NCI-H2081 treated with DMSO at 0.1 percent for 48 hours (cell line): ENCODE measurements around the gene MEPE.

ENCODE experiments used
- DNase-seq: peaks from one replicate; lab custom pipeline; 2025; lab: John Stamatoyannopoulos, UW

Gene MEPE

GRCh38 chr4:87832669-87833068 lies at the start of gene MEPE:
MEPE (plus strand) TSS chr4:87832969; CDS start chr4:87834715, 1,746 bp downstream.
- no peak for DNase-seq

- DNase-seq = no peak
Measured at GRCh38 chr4:87783781-87784180, 49.0 kb upstream of the MEPE start.

- DNase-seq = no peak
Measured at GRCh38 chr4:87785731-87786509, 46.8 kb upstream of the MEPE start.

GRCh38 chr4:87799301-87800113 lies 33.3 kb upstream of the MEPE start, which contains the start of gene IBSP:
IBSP (plus strand) TSS chr4:87799554; CDS start chr4:87802362, 2,808 bp downstream.
- no peak for DNase-seq

- DNase-seq = no peak
Measured at GRCh38 chr4:87802858-87803257, 29.9 kb upstream of the MEPE start.

GRCh38 chr4:87803421-87803820 lies 29.3 kb upstream of the MEPE start:
- DNase-seq = no peak

- no peak for DNase-seq
Measured at GRCh38 chr4:87804871-87805270, 27.9 kb upstream of the MEPE start.

GRCh38 chr4:87805971-87806370 lies 26.8 kb upstream of the MEPE start:
- no peak for DNase-seq

- DNase-seq = no peak
Measured at GRCh38 chr4:87806520-87806919, 26.2 kb upstream of the MEPE start.

GRCh38 chr4:87807402-87807801 lies 25.4 kb upstream of the MEPE start:
- DNase-seq = no peak

GRCh38 chr4:87811977-87812376 lies 20.8 kb upstream of the MEPE start:
- no peak for DNase-seq

GRCh38 chr4:87819281-87819919 lies 13.4 kb upstream of the MEPE start:
- no peak for DNase-seq

GRCh38 chr4:87823200-87823599 lies 9.6 kb upstream of the MEPE start:
- DNase-seq = no peak

- no peak for DNase-seq
Measured at GRCh38 chr4:87823724-87824123, 9.0 kb upstream of the MEPE start.

GRCh38 chr4:87824352-87824751 lies 8.4 kb upstream of the MEPE start:
- DNase-seq = no peak

- DNase-seq = no peak
Measured at GRCh38 chr4:87834401-87834800, 1.6 kb downstream of the MEPE start.

- no peak for DNase-seq
Measured at GRCh38 chr4:87835197-87835596, 2.4 kb downstream of the MEPE start.

GRCh38 chr4:87835743-87836142 lies 3.0 kb downstream of the MEPE start:
- no peak for DNase-seq

GRCh38 chr4:87838205-87838604 lies 5.4 kb downstream of the MEPE start:
- DNase-seq = no peak

- no peak for DNase-seq
Measured at GRCh38 chr4:87838890-87839591, 6.3 kb downstream of the MEPE start.

GRCh38 chr4:87839592-87839946 lies 6.8 kb downstream of the MEPE start:
- DNase-seq = no peak

GRCh38 chr4:87840149-87840548 lies 7.4 kb downstream of the MEPE start:
- DNase-seq = no peak
